Heart left ventricle (tissue), 16 donors: ENCODE results near the gene BFSP2. TPM values are rescaled to one million over a fixed set of nuclear protein-coding genes. Genes with fewer than 3 reads are reported as not detected.
"Not testable (repeated sequence)": the region's sequence is repeated elsewhere in the genome, so short reads cannot be mapped to it uniquely, and the experiment has no call there.

Experiments
- ATAC-seq, 4 donors: fragments of 200-7000 bp; cut with Tn5 transposase; one replicate each; pipeline ENCODE4 v1.9.1; 2020 to 2022; ENCODE audit warnings: moderate library complexity in 4 of 4, mild to moderate bottlenecking in 3 of 4, moderate number of reproducible peaks in 1 of 4
- DNase-seq, 5 donors: peaks; one replicate each; pipeline ENCODE4 v3.0.0-alpha.2; 2020
- H3K27ac ChIP-seq, 12 donors: fragments of 200-600 bp; sonication (generic) in 4 of 12; one replicate each; pipeline versions ENCODE4 v1.5.0 to v1.8.0; 2016 to 2022; ENCODE audit warnings: mild to moderate bottlenecking in 2 of 12
- H3K27me3 ChIP-seq, 9 donors: fragments of 200-600 bp; sonication (generic) in 2 of 9; one replicate each; pipeline versions ENCODE4 v1.5.1 to v1.8.0; 2016 to 2022; ENCODE audit warnings: mild to moderate bottlenecking in 3 of 9
- H3K36me3 ChIP-seq, 9 donors: fragments of 200-600 bp; sonication (generic) in 2 of 9; one replicate each; pipeline versions ENCODE4 v1.5.0 to v1.8.0; 2018 to 2022; ENCODE audit warnings: mild to moderate bottlenecking in 2 of 9
- H3K4me1 ChIP-seq, 12 donors: fragments of 200-600 bp; sonication (generic) in 4 of 12; one replicate each; pipeline versions ENCODE4 v1.5.0 to v1.8.0; 2016 to 2022; ENCODE audit warnings: mild to moderate bottlenecking in 3 of 12
- H3K4me3 ChIP-seq, 12 donors: fragments of 200-600 bp; sonication (generic) in 4 of 12; one replicate each; pipeline versions ENCODE4 v1.5.0 to v1.8.0; 2017 to 2022; ENCODE audit warnings: mild to moderate bottlenecking in 9 of 12, moderate library complexity in 4 of 12
- H3K9me3 ChIP-seq, 12 donors: fragments of 200-600 bp; sonication (generic) in 4 of 12; one replicate each; pipeline versions ENCODE4 v1.5.0 to v1.8.0; 2016 to 2022; ENCODE audit warnings: mild to moderate bottlenecking in 1 of 12
- POLR2A ChIP-seq, 2 donors: fragments of 450-650 bp; IDR thresholded peaks; one replicate each; pipeline ENCODE4 v1.6.1; 2017; ENCODE audit warnings: antibody characterized with exemption in 2 of 2, mild to moderate bottlenecking in 2 of 2, moderate library complexity in 2 of 2
- WGBS, 4 donors: extraction: QIAGEN DNeasy Blood & Tissue Kit in 2 of 4; methylation state at CpG; one replicate each; pipeline versions ENCODE4 v1.1.5 to v1.1.7; 2013 to 2018; 5-methylcytosine and 5-hydroxymethylcytosine counted together
- intact Hi-C, 10 donors: fragments of 100-400 bp; cut with DNase I; formaldehyde crosslinking; loops; one replicate each; pipeline versions ENCODE4 v1.11.1 to v1.14.2; 2022
- polyA plus RNA-seq, 2 donors: library from polyadenylated mRNA; stranded (reverse); fragments of 200-250 nt; gene quantifications; one replicate each; pipeline ENCODE4 v1.2.3, GENCODE V29; 2013
- total RNA-seq, 9 donors: library from RNA; depleted of rRNA in 2 of 9; stranded (reverse); fragments of >200 nt in 2 of 9; fragmentation: NEBNext Ultra II Directional in 3 of 9; extraction: Animal tissue kit (Norgen Biotek cat#: 25700) in 3 of 9; gene quantifications; one replicate each; pipeline versions ENCODE4 v1.1.0 to v1.2.4, GENCODE V29; 2016 to 2023
- TF ChIP-seq, protein P1 (sequence below), 12 donors: fragments of 200-600 bp; sonication (generic) in 4 of 12; IDR thresholded peaks; one replicate each; pipeline versions ENCODE4 v1.5.0 to v1.8.0; 2018 to 2022; ENCODE audit warnings: antibody characterized with exemption in 12 of 12, mild to moderate bottlenecking in 5 of 12
- donor health status: ischemic (EF 13 %, LVEDD 7.1; RV severe dilation, severe dysfunction).
- donor health status: healthy with polysubstance abuse.
- donor health status: DM: no; HTN: yes; CAD: no.
- donor health status: DM: no; HTN: no; CAD: no.
- donor health status: ischemic (EF 25% LVEDD 6.9; RV normal size, moderate dysfunction).
- donor health status: ischemic (EF 25% LVEDD 5.7; RV mildly dilated, moderate dysfunction).
- donor health status: healthy.
- donor health status: DM: yes; HTN: yes; CAD: no.
- donor health status: ischemic (EF 35%, LVEDD 5.7; RV mildly dilated, moderate dysfunction).
- donor health status: nonischemic (EF 11% LVEDD 7.7; RV severe dilation, severe dysfunction).
- donor health status: DM: yes; HTN: yes; CAD: no.
- donor health status: PGD.
- donor health status: ischemic (EF 29% LVEDD 5.4; RV normal size, mild dysfunction).
- donor health status: nonischemic (EF 23%, LVEDD 6.1; RV moderate dilation, normal function).

BFSP2 gene
- total and polyA plus RNA-seq, 11 donors, result not detected

DNA sequence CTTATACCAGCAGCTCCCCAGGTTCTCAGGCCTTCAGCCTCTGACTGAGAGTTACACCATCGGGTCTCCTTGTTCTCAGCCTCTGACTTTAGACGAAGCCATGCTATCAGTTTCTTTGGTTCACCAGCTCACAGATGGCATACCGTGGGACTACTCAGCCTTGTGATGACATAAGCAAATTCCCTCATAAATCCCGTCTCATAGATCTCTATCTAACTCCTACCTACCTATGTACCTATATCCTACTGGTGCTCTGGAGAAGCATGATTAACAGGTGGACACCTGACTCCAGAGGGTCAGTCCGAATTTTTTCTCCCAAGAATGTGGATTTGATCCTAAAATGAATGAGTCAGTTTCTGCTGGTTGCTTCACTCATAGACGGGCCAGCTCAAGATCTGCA, 114.6 kb downstream of the BFSP2 start:
- no peak for DNase-seq
- no peaks in the 10 kb centered on the region for H3K36me3 ChIP-seq
- no peak overlapping the region for H3K27ac ChIP-seq
- no peak for TF ChIP-seq POLR2A (IDR thresholded peaks at IDR 0.05)
- TF ChIP-seq, protein P1, sequence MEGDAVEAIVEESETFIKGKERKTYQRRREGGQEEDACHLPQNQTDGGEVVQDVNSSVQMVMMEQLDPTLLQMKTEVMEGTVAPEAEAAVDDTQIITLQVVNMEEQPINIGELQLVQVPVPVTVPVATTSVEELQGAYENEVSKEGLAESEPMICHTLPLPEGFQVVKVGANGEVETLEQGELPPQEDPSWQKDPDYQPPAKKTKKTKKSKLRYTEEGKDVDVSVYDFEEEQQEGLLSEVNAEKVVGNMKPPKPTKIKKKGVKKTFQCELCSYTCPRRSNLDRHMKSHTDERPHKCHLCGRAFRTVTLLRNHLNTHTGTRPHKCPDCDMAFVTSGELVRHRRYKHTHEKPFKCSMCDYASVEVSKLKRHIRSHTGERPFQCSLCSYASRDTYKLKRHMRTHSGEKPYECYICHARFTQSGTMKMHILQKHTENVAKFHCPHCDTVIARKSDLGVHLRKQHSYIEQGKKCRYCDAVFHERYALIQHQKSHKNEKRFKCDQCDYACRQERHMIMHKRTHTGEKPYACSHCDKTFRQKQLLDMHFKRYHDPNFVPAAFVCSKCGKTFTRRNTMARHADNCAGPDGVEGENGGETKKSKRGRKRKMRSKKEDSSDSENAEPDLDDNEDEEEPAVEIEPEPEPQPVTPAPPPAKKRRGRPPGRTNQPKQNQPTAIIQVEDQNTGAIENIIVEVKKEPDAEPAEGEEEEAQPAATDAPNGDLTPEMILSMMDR (IDR thresholded peaks at IDR 0.05), result no peak
- H3K9me3 ChIP-seq, result no peaks in the 10 kb centered on the region
- H3K27me3 ChIP-seq, result no peaks in the 10 kb centered on the region
- H3K4me3 ChIP-seq, result no peak overlapping the region
- WGBS, 4 donors, result 90 to 92% (median 92%) methylated on average over 6 of the region's 6 CpGs
- ATAC-seq, result no peak
- intact Hi-C loops, result no loop called here
- peaks cover 0 to 5% (median 0%) of the 10 kb centered on the region in 12 donors for H3K4me1 ChIP-seq

DNA sequence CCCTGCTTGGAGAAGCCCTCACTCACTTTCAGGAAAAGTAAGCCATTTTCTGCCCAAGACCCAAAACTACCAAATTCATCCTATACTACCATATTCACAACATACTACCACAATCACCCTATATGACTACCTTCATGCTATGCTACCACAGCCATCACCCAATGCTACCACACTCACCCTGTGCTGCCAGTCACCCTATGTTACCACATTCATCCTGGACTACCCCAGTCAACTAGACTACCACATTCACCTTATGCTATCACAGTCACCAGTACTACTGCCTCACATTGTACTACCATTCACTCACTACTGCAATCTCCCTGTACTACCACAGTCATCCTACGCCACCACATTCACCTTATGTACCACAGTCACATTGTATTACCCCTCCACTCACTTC, 115.3 kb downstream of the BFSP2 start:
- TF ChIP-seq POLR2A (IDR thresholded peaks at IDR 0.05), result no peak
- TF ChIP-seq, protein P1 (IDR thresholded peaks at IDR 0.05), result no peak
- WGBS, 4 donors, result 94 to 98% (median 95%) methylated on average over 1 of the region's 1 CpG
- intact Hi-C loops, result no loop called here
- no peaks in the 10 kb centered on the region for H3K9me3 ChIP-seq
- H3K27ac ChIP-seq, result no peak overlapping the region
- no peaks in the 10 kb centered on the region for H3K27me3 ChIP-seq
- no peak overlapping the region for H3K4me3 ChIP-seq
- H3K36me3 ChIP-seq, result no peaks in the 10 kb centered on the region
- DNase-seq (no peak), ATAC-seq (no peak)
- peaks cover 0 to 5% (median 0%) of the 10 kb centered on the region in 12 donors for H3K4me1 ChIP-seq

DNA sequence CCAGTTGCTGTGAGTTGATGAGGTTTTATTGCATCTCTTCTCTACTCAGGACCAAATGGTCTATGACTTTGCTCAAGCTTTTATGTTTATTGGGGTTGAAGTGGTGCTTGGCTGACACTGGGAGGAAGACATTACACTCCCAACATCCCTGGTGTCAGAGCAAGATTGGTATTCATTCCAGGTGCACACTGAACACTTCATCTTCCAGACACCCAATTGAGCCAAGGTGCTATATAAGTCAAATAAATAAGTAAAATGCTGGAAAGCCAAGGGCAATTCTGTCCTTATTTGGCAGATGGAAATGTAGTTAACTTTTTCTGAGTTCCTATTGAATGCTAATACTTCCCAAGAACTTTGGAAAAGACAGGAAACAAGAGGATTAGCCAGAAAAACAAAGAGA, 120.4 kb downstream of the BFSP2 start:
- H3K4me1 ChIP-seq, result peaks cover 0 to 3% (median 0%) of the 10 kb centered on the region in 12 donors
- DNase-seq (no peak), ATAC-seq (no peak)
- H3K27ac ChIP-seq, result no peak overlapping the region
- no peaks in the 10 kb centered on the region for H3K27me3 ChIP-seq
- no peaks in the 10 kb centered on the region for H3K36me3 ChIP-seq
- H3K4me3 ChIP-seq, result no peak overlapping the region
- no peak for TF ChIP-seq POLR2A (IDR thresholded peaks at IDR 0.05)
- TF ChIP-seq, protein P1 (IDR thresholded peaks at IDR 0.05), result no peak
- no peaks in the 10 kb centered on the region for H3K9me3 ChIP-seq
- intact Hi-C loops, result no loop called here

DNA sequence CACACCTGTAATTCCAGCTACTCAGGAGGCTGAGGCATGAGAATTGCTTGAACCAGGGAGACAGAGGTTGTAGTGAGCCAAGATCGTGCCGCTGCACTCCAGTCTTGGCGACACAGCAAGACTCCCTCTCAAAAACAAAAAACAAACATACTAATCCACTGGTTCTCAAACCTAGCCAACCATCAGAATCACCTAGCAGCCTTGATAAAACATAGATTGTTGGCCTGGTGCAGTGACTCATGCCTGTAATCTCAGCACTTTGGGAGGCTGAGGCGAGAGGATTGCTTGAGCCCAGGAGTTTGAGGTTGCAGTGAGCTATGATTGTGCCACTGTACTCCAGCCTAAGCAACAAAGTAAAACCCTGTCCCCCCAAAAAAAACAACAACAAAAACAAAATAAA, 121.1 kb downstream of the BFSP2 start:
- intact Hi-C loops, DNase-seq, H3K36me3 ChIP-seq, H3K9me3 ChIP-seq, H3K4me1 ChIP-seq, H3K27me3 ChIP-seq, H3K4me3 ChIP-seq, ATAC-seq, H3K27ac ChIP-seq: not testable (repeated sequence)
- WGBS, 4 donors, result 88 to 96% (median 92%) methylated on average over 3 to 4 of the region's 4 CpGs

GRCh38 chr3:133521946-133522345, 122.1 kb downstream of the BFSP2 start:
- no peak for ATAC-seq
- Histone ChIP-seq H3K27me3 (no peaks in the 10 kb centered on the region), H3K36me3 (no peaks in the 10 kb centered on the region), H3K9me3 (no peaks in the 10 kb centered on the region), H3K27ac (no peak overlapping the region), H3K4me3 (no peak overlapping the region), H3K4me1 (peaks cover 0 to 12% (median 0%) of the 10 kb centered on the region in 12 donors)
- intact Hi-C loops, result no loop called here
- TF ChIP-seq, protein P1 (IDR thresholded peaks at IDR 0.05), result no peak
- no peak for TF ChIP-seq POLR2A (IDR thresholded peaks at IDR 0.05)
- DNase-seq, result no peak
- 42 to 59% (median 55%) methylated on average over 5 of the region's 5 CpGs for WGBS, 4 donors

DNA sequence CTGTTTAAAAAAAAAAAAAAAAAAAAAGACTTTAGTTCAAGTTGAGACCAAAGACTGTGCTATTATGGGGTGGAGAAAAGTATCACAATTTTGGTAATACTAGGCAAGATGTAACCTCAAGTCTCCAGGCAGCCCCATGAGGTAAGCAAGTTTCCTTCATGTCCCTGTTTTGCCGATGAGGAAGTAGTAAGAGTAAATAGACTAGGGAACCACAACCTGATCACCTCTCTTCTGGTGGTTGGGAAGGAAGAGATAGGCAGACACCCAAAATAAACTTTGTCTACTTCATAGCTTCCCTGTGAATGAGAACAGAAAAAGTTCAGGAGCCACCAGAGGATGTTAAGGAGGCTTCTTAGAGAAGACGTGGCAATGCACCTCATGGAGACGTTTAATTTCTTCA, 123.9 kb downstream of the BFSP2 start:
- intact Hi-C loops, result not testable (repeated sequence)

More for the DNA sequence above, 123.9 kb downstream of the BFSP2 start:
- H3K27me3 ChIP-seq, H3K36me3 ChIP-seq, DNase-seq, H3K27ac ChIP-seq, H3K9me3 ChIP-seq, H3K4me3 ChIP-seq, ATAC-seq: not testable (repeated sequence)
- H3K4me1 ChIP-seq, result peaks cover 0 to 12% (median 0%) of the 10 kb centered on the region in 12 donors
- 54 to 68% (median 61%) methylated on average over 3 of the region's 3 CpGs for WGBS, 4 donors
